SK-N-SH (cell line): Measurements from ENCODE around the gene LRP6.

Experiments used
- SMC3 ChIP-seq: IDR thresholded peaks from 2 replicates; pipeline ENCODE4 v1.6.1; 2012; ENCODE audit warnings: low read depth, low read length, improper control_type of control experiment
- TF ChIP-seq, protein P1 (sequence below): IDR thresholded peaks from 2 replicates; pipeline ENCODE4 v1.4.0; 2012; ENCODE audit warnings: low read depth
- TF ChIP-seq, protein P2 (sequence below): IDR thresholded peaks from 2 replicates; pipeline ENCODE4 v1.4.0; 2012; ENCODE audit warnings: low read depth, borderline replicate concordance
- TF ChIP-seq, protein P3 (sequence below): fragments of 200-600 bp; sonication (generic); IDR thresholded peaks from 2 replicates; pipeline ENCODE4 v1.6.1; 2017; ENCODE audit warnings: antibody characterized with exemption, mild to moderate bottlenecking, moderate library complexity

DNA sequence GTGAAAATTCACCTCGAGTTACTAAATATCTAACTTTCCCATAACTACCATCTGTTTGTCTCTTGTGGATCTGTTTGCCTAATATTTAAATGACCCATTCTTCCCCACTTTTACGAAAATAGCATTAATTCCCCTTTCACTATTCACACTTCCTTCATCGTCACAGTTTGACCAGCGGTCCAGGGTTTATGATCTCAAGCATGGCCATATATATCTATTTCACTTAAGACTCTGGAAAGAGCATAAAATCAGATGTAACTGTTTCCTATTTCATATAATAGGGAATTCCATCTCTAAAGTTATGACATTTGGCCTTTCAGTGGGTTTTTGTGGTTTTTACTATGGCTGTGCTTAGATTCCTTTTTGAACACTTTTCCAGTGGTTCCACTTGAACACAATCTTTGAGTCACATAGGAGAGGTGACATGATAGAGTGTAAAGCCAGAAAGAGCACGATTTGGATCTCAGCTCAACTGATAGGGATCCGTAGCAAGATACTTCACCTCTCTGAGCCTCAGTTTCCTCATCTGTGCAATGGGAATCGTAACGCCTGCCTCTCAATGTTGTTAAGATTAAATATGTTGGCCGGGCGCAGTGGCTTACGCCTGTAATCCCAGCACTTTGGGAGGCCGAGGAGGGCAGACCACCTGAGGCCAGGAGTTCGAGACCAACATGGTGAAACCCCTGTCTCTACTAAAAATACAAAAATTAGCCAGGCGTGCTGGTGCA, 196.9 kb downstream of the LRP6 start:
- TF ChIP-seq, protein P1, sequence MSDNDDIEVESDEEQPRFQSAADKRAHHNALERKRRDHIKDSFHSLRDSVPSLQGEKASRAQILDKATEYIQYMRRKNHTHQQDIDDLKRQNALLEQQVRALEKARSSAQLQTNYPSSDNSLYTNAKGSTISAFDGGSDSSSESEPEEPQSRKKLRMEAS: no peak
- TF ChIP-seq, protein P2, sequence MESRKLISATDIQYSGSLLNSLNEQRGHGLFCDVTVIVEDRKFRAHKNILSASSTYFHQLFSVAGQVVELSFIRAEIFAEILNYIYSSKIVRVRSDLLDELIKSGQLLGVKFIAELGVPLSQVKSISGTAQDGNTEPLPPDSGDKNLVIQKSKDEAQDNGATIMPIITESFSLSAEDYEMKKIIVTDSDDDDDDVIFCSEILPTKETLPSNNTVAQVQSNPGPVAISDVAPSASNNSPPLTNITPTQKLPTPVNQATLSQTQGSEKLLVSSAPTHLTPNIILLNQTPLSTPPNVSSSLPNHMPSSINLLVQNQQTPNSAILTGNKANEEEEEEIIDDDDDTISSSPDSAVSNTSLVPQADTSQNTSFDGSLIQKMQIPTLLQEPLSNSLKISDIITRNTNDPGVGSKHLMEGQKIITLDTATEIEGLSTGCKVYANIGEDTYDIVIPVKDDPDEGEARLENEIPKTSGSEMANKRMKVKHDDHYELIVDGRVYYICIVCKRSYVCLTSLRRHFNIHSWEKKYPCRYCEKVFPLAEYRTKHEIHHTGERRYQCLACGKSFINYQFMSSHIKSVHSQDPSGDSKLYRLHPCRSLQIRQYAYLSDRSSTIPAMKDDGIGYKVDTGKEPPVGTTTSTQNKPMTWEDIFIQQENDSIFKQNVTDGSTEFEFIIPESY: no peak
- TF ChIP-seq, protein P3, sequence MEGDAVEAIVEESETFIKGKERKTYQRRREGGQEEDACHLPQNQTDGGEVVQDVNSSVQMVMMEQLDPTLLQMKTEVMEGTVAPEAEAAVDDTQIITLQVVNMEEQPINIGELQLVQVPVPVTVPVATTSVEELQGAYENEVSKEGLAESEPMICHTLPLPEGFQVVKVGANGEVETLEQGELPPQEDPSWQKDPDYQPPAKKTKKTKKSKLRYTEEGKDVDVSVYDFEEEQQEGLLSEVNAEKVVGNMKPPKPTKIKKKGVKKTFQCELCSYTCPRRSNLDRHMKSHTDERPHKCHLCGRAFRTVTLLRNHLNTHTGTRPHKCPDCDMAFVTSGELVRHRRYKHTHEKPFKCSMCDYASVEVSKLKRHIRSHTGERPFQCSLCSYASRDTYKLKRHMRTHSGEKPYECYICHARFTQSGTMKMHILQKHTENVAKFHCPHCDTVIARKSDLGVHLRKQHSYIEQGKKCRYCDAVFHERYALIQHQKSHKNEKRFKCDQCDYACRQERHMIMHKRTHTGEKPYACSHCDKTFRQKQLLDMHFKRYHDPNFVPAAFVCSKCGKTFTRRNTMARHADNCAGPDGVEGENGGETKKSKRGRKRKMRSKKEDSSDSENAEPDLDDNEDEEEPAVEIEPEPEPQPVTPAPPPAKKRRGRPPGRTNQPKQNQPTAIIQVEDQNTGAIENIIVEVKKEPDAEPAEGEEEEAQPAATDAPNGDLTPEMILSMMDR: no peak
- no peak for TF ChIP-seq SMC3
